ENCODE results near the gene TGM1. TPM values are rescaled to one million over a fixed set of nuclear protein-coding genes. Genes with fewer than 3 reads are reported as not detected.
A peak's percentile ranks its signal among the peaks of the same experiment; 100 is the strongest.

The TGM1 gene
- total RNA-seq, 4 donors from 2014 or later: 1.2 to 11.3 (median 5.9) TPM

DNA sequence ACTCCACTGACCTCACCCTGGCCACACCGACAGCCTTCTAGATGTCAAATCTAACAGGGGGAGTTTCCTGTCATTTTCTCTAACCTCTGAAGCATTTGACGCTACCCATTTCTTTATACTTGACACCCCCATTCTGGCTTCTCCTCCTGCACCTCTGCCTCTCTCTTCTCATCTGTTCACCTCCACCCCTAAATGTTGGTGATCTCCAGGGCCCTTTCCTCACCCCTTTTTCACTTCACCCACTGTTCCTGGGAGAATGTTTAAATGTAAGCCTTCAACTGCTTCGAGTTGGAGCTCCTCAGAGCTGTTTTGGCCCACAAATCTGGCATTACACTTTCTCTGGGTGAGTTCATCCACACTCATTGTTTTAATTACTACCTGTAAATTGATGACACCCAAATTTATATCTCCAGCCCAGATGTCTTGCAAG, 8.9 kb upstream of the TGM1 start:
- Histone ChIP-seq H3K27ac (peak overlapping the region; percentile 94 to 99 (median 98)), H3K4me1 (peaks cover 0 to 10% (median 7%) of the 10 kb centered on the region in 4 donors), H3K36me3 (peaks cover 0 to 23% (median 0%) of the 10 kb centered on the region in 3 donors), H3K27me3 (no peaks in the 10 kb centered on the region), H3K4me3 (peak overlapping the region; percentile 80 to 100 (median 93)), H3K9me3 (no peaks in the 10 kb centered on the region)
- TF ChIP-seq CTCF (IDR thresholded peaks at IDR 0.05): no peak
- no peak for TF ChIP-seq POLR2A (IDR thresholded peaks at IDR 0.05)
- no peak for DNase-seq

DNA sequence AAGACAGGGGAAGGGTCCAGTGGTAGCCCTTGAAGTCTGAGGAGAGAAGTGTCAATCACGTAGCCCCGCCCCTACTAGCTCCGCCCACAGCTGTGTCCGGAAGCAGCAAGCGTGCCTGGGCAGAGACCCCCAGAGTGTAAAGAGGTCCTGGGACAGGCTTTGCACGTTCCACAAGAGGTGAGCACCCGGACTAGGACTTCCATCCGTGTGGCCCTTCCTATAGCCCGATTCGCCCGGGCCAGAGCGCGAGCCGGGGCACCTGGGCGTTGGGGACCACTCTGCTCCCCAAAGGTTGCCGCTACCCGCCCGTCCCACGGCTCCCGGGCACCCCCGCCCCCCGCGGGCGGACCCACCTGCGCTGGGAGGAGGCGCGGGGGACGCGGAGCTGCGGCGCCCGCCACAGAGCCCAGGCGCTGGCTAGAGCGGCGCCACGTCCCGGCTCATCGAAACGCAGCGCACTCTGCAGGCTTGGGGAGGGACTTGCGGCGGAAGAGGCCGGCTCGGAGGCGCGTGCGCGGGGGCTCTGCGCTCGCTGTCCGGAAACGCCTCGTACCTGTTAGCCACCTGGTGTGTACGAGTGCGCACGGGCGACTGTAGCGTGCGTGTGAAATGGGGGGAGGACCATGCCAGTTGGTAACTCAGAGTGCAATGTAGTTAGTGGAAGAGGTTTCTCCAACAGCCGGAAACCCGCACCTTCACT, 8.3 kb upstream of the TGM1 start, which contains the start of gene RABGGTA:
Gene RABGGTA (minus strand): TSS at position 464 of the 700 bp plus-strand sequence. CDS start 482 bp downstream, outside the sequence.
- Histone ChIP-seq H3K4me1 (peaks cover 0 to 10% (median 7%) of the 10 kb centered on the region in 4 donors), H3K27me3 (no peaks in the 10 kb centered on the region), H3K36me3 (peaks cover 0 to 28% (median 0%) of the 10 kb centered on the region in 3 donors), H3K4me3 (peak within 1 kb of the TSS; percentile 80 to 100 (median 93)), H3K27ac (peak within 1 kb of the TSS; percentile 94 to 99 (median 98)), H3K9me3 (no peaks in the 10 kb centered on the region)
- peak; percentile 89 to 96 (median 94) for DNase-seq
- TF ChIP-seq CTCF (IDR thresholded peaks at IDR 0.05): peak; percentile 67 to 89 (median 77)
- peak; percentile 70 to 83 for TF ChIP-seq POLR2A (IDR thresholded peaks at IDR 0.05)

DNA sequence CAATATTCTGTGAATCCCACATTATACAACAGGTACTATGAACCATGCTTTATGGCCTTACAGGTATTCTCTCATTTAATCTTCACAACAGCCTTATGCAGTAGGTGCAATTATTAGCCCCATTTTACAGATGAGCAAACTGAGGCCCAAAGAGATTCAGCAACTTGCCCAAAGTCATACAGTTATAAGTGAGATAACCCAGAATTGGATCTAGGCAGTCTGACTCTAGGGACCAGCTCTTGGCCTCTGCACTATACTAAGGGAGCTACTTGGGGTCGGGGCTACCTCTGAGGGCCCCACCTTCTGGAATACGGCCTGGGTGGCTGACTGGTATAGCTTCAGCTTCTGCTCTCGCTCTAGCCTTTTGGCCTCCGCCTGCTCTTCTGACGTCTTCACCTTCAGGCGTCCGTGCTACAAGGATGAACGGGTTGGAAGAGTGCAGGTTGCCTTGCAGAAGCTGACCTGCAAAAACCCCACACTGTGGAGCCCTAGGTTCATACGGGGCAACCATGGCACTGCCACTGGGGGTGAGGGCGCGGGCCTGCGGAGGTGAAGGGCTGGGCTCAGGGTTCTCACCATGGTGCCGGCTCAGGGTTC, 7.7 kb upstream of the TGM1 start:
- Histone ChIP-seq H3K4me1 (peaks cover 0 to 10% (median 7%) of the 10 kb centered on the region in 4 donors), H3K27ac (peak overlapping the region; percentile 94 to 99 (median 98)), H3K27me3 (no peaks in the 10 kb centered on the region), H3K36me3 (peaks cover 0 to 35% (median 0%) of the 10 kb centered on the region in 3 donors), H3K9me3 (no peaks in the 10 kb centered on the region), H3K4me3 (peak overlapping the region; percentile 80 to 100 (median 93))
- DNase-seq: peak in 1 of 3 donors; percentile 54
- TF ChIP-seq CTCF (IDR thresholded peaks at IDR 0.05) (no peak), POLR2A (IDR thresholded peaks at IDR 0.05) (no peak)

DNA sequence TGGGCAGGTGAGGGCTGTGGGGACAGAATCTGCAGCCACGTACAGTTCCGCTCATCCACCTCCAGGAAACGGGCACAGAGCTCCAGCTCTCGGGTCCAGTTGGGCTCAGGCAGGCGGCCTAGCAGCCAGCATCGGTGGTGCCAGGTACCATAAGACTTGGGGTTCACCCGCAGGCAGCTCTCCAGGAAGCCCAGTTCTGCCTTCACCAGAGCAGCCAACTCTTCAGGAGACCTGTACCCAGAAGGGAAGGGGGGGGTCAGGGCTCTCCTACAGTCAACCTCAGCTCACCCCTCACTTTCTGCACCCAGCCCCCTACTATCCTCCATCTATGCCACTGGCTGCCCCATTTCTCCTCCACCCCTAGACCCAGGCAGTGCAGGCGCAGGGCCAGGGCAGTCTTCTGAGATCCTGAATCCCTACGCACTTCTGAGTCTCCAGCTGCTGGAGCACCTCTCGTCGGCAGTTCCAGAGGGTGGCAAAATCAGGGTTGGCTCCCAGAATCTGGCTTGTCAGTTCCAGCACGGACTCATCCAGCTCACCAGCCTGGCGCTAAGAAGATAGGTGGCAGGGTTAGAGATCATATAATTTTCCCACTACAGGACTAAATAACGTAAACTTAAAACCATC, 7.0 kb upstream of the TGM1 start:
- H3K36me3 ChIP-seq: peaks cover 0 to 39% (median 0%) of the 10 kb centered on the region in 3 donors
- peak in 1 of 3 donors; percentile 35 for DNase-seq
- no peak overlapping the region for H3K27ac ChIP-seq
- no peak overlapping the region for H3K4me3 ChIP-seq
- TF ChIP-seq POLR2A (IDR thresholded peaks at IDR 0.05): no peak
- TF ChIP-seq CTCF (IDR thresholded peaks at IDR 0.05): no peak
- H3K27me3 ChIP-seq: no peaks in the 10 kb centered on the region
- peaks cover 0 to 10% (median 7%) of the 10 kb centered on the region in 4 donors for H3K4me1 ChIP-seq
- H3K9me3 ChIP-seq: no peaks in the 10 kb centered on the region

DNA sequence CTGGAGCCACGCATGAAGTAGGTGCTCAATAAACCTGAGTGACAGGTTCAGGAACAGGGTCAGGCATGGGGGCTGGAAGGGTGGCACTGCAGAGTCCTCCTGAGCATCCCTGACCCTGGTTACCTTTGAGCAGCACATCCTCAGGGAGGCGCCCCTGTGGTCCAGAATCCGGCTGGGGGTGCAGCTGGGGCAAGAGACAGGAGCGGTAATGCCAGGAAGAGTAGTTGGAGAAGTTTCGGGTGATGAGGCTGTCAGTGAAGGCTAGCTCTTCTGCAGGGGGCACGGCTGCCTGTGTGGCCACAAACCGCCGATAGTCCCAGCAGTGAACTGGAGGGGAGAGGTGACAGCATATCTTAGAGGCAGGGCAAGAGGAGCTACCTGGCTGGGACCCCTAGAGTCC, 6.4 kb upstream of the TGM1 start:
- peaks cover 0 to 10% (median 7%) of the 10 kb centered on the region in 4 donors for H3K4me1 ChIP-seq
- peak in 1 of 3 donors; percentile 34 for DNase-seq
- no peak overlapping the region for H3K4me3 ChIP-seq
- no peaks in the 10 kb centered on the region for H3K9me3 ChIP-seq
- H3K27ac ChIP-seq: no peak overlapping the region
- TF ChIP-seq CTCF (IDR thresholded peaks at IDR 0.05): no peak
- no peak for TF ChIP-seq POLR2A (IDR thresholded peaks at IDR 0.05)
- H3K36me3 ChIP-seq: peaks cover 0 to 39% (median 0%) of the 10 kb centered on the region in 3 donors
- H3K27me3 ChIP-seq: no peaks in the 10 kb centered on the region

Data from Peyer's patch (tissue), 4 donors.